ENCODE measurements around the gene LPP.

Gene LPP

GRCh38 chr3:188503647-188504046 lies 349.7 kb downstream of the LPP start:
- H3K4me1 ChIP-seq (ENCODE audit: control insufficient read depth, low read length) = peaks cover 32% of the 10 kb centered on the region
- H3K36me3 ChIP-seq (ENCODE audit: control insufficient read depth, low read length) = peaks cover 4% of the 10 kb centered on the region
- no peaks in the 10 kb centered on the region for H3K27me3 ChIP-seq (ENCODE audit: control insufficient read depth, low read length)
- H3K4me3 ChIP-seq (ENCODE audit: low read length) = no peak overlapping the region
- no peak for TF ChIP-seq CTCF (IDR thresholded peaks at IDR 0.05; ENCODE audit: low read depth, low read length, poor library complexity, severe bottlenecking)
- TF ChIP-seq EZH2phosphoT487 (IDR thresholded peaks at IDR 0.05; ENCODE audit: borderline replicate concordance, low read length) = no peak
- no peak overlapping the region for H3K4me2 ChIP-seq (ENCODE audit: low read length)
- H3K79me2 ChIP-seq (ENCODE audit: control insufficient read depth, low read length) = 0 out of 2 replicates have a peak, but pooled peaks cover 5% of the 10 kb centered on the region
- peaks cover 10% of the 10 kb centered on the region; the same call in 1 of the 2 replicates for H3K9me3 ChIP-seq (ENCODE audit: control insufficient read depth, insufficient read depth, low read length)
- no peaks in the 10 kb centered on the region for H3F3A ChIP-seq (ENCODE audit: control insufficient read depth, insufficient read depth)
- H3K9me2 ChIP-seq (replicated peaks; ENCODE audit: control insufficient read depth, low read length) = no peaks in the 10 kb centered on the region
- no peaks in the 10 kb centered on the region for H4K20me1 ChIP-seq (ENCODE audit: control insufficient read depth, insufficient read depth, low read depth, low read length)
- no peak overlapping the region for H3K27ac ChIP-seq (ENCODE audit: low read depth, low read length)

GRCh38 chr3:188505151-188505550 lies 351.2 kb downstream of the LPP start:
- H3K9me3 ChIP-seq (ENCODE audit: control insufficient read depth, insufficient read depth, low read length) = peaks cover 10% of the 10 kb centered on the region; the same call in 1 of the 2 replicates
- H3F3A ChIP-seq (ENCODE audit: control insufficient read depth, insufficient read depth) = no peaks in the 10 kb centered on the region
- no peak overlapping the region for H3K4me3 ChIP-seq (ENCODE audit: low read length)
- no peak overlapping the region for H3K4me2 ChIP-seq (ENCODE audit: low read length)
- no peaks in the 10 kb centered on the region for H3K9me2 ChIP-seq (replicated peaks; ENCODE audit: control insufficient read depth, low read length)
- no peak overlapping the region for H3K27ac ChIP-seq (ENCODE audit: low read depth, low read length)
- H3K36me3 ChIP-seq (ENCODE audit: control insufficient read depth, low read length) = peaks cover 4% of the 10 kb centered on the region
- H3K4me1 ChIP-seq (ENCODE audit: control insufficient read depth, low read length) = peaks cover 32% of the 10 kb centered on the region
- H3K79me2 ChIP-seq (ENCODE audit: control insufficient read depth, low read length) = 0 out of 2 replicates have a peak, but pooled peaks cover 2% of the 10 kb centered on the region
- H3K27me3 ChIP-seq (ENCODE audit: control insufficient read depth, low read length) = no peaks in the 10 kb centered on the region
- H4K20me1 ChIP-seq (ENCODE audit: control insufficient read depth, insufficient read depth, low read depth, low read length) = no peaks in the 10 kb centered on the region
- TF ChIP-seq CTCF (IDR thresholded peaks at IDR 0.05; ENCODE audit: low read depth, low read length, poor library complexity, severe bottlenecking) (no peak), EZH2phosphoT487 (IDR thresholded peaks at IDR 0.05; ENCODE audit: borderline replicate concordance, low read length) (no peak)

GRCh38 chr3:188505911-188506310 lies 352.0 kb downstream of the LPP start:
- TF ChIP-seq CTCF (IDR thresholded peaks at IDR 0.05; ENCODE audit: low read depth, low read length, poor library complexity, severe bottlenecking) = no peak
- no peak for TF ChIP-seq EZH2phosphoT487 (IDR thresholded peaks at IDR 0.05; ENCODE audit: borderline replicate concordance, low read length)
- Histone ChIP-seq H3K27ac (ENCODE audit: low read depth, low read length) (no peak overlapping the region), H3K4me3 (ENCODE audit: low read length) (no peak overlapping the region), H3F3A (ENCODE audit: control insufficient read depth, insufficient read depth) (no peaks in the 10 kb centered on the region), H4K20me1 (ENCODE audit: control insufficient read depth, insufficient read depth, low read depth, low read length) (no peaks in the 10 kb centered on the region), H3K4me1 (ENCODE audit: control insufficient read depth, low read length) (peaks cover 32% of the 10 kb centered on the region), H3K36me3 (ENCODE audit: control insufficient read depth, low read length) (peaks cover 4% of the 10 kb centered on the region), H3K79me2 (ENCODE audit: control insufficient read depth, low read length) (0 out of 2 replicates have a peak, but pooled peaks cover 2% of the 10 kb centered on the region), H3K9me2 (replicated peaks; ENCODE audit: control insufficient read depth, low read length) (no peaks in the 10 kb centered on the region), H3K4me2 (ENCODE audit: low read length) (no peak overlapping the region), H3K27me3 (ENCODE audit: control insufficient read depth, low read length) (no peaks in the 10 kb centered on the region), H3K9me3 (ENCODE audit: control insufficient read depth, insufficient read depth, low read length) (peaks cover 10% of the 10 kb centered on the region; the same call in 1 of the 2 replicates)
